H1 (cell line): ENCODE results near the gene COL4A1. TPM values are rescaled to one million over a fixed set of nuclear protein-coding genes. Genes with fewer than 3 reads are reported as not detected.

Experiments used
- CTCF ChIA-PET: fragments of 300-600 bp; sonication (Branson Sonifier 250); formaldehyde crosslinking; loops from one replicate; lab custom pipeline; 2021; ENCODE audit not compliant: partially characterized antibody; lab: Charles Lee
- POLR2A ChIA-PET: fragments of 300-600 bp; sonication (Branson Sonifier 250); formaldehyde crosslinking; loops from one replicate; lab custom pipeline; 2021; ENCODE audit warnings: inconsistent platforms; ENCODE audit not compliant: partially characterized antibody; lab: Charles Lee
- DNase-seq, 2 experiments: peaks; one replicate each; pipeline versions ENCODE4 v3.0.0 to v3.0.0-alpha.2; 2010 to 2022; ENCODE audit warnings: low spot score in 2 of 2, low read depth in 1 of 2, mixed read lengths in 1 of 2
- FAIRE-seq: peaks from 2 replicates; lab custom pipeline; 2011; peaks lifted over from hg19 to GRCh38; lab: Jason Lieb, UNC
- H2AFZ ChIP-seq: 2 replicates; pipeline ENCODE4 v1.8.1; 2012; ENCODE audit warnings: low read length, inconsistent platforms
- H2AK5ac ChIP-seq: 2 replicates; pipeline ENCODE4 v1.6.1; 2013; ENCODE audit warnings: low read depth, low read length
- H2BK120ac ChIP-seq: replicated peaks from 2 replicates; pipeline ENCODE3; 2013; ENCODE audit warnings: low read depth, low read length, inconsistent platforms
- H2BK12ac ChIP-seq: 2 replicates; pipeline ENCODE4 v1.6.1; 2013; ENCODE audit warnings: low read depth, low read length
- H2BK15ac ChIP-seq: 2 replicates; pipeline ENCODE4 v1.6.1; 2013; ENCODE audit warnings: low read length
- H2BK20ac ChIP-seq: 2 replicates; pipeline ENCODE4 v1.6.1; 2013; ENCODE audit warnings: low read length
- H2BK5ac ChIP-seq: 2 replicates; pipeline ENCODE4 v1.6.1; 2013; ENCODE audit warnings: low read depth, low read length
- H3K14ac ChIP-seq: 2 replicates; pipeline ENCODE4 v1.6.1; 2013; ENCODE audit warnings: inconsistent platforms; ENCODE audit not compliant: insufficient read length
- H3K18ac ChIP-seq: 2 replicates; pipeline ENCODE4 v1.6.1; 2013; ENCODE audit warnings: low read length; ENCODE audit errors: extremely low read depth
- H3K23ac ChIP-seq: 2 replicates; pipeline ENCODE4 v1.6.1; 2013; ENCODE audit warnings: inconsistent platforms; ENCODE audit not compliant: insufficient read length
- H3K23me2 ChIP-seq: 2 replicates; pipeline ENCODE4 v1.6.1; 2013; ENCODE audit warnings: low read depth, low read length
- H3K27ac ChIP-seq: 2 replicates; pipeline ENCODE4 v1.6.1; 2011; ENCODE audit warnings: low read depth, low read length, inconsistent platforms
- H3K27me3 ChIP-seq, 4 experiments: replicated peaks in 1 of 4; 1 replicate in 1 of 4; 2 replicates in 3 of 4; pipeline versions ENCODE4 v1.6.1 to v1.8.1; 2011 to 2013; ENCODE audit warnings: low read length in 3 of 4, mild to moderate bottlenecking in 3 of 4, inconsistent platforms in 2 of 4, mixed read lengths in 2 of 4, moderate library complexity in 1 of 4; ENCODE audit not compliant: control insufficient read depth in 3 of 4, insufficient read depth in 3 of 4; ENCODE audit errors: extremely low read depth in 1 of 4
- H3K36me3 ChIP-seq, 4 experiments: 2 replicates each; pipeline versions ENCODE4 v1.6.1 to v1.8.1; 2011 to 2013; ENCODE audit warnings: mild to moderate bottlenecking in 4 of 4, low read length in 3 of 4, moderate library complexity in 2 of 4, control low read depth in 1 of 4, inconsistent platforms in 1 of 4; ENCODE audit not compliant: insufficient read depth in 4 of 4, control insufficient read depth in 2 of 4
- H3K4ac ChIP-seq: replicated peaks from 2 replicates; pipeline ENCODE3; 2013; ENCODE audit warnings: low read length, low read depth, mixed read lengths, inconsistent platforms; ENCODE audit not compliant: insufficient read length
- H3K4me1 ChIP-seq, 4 experiments: replicated peaks in 1 of 4; 1 replicate in 1 of 4; 2 replicates in 3 of 4; pipeline versions ENCODE4 v1.6.1 to v1.8.1; 2011 to 2013; ENCODE audit warnings: low read length in 3 of 4, inconsistent platforms in 2 of 4, mixed read lengths in 1 of 4; ENCODE audit not compliant: insufficient read depth in 4 of 4, control insufficient read depth in 3 of 4
- H3K4me2 ChIP-seq, 2 experiments: 2 replicates each; pipeline versions ENCODE4 v1.6.1 to v1.8.1; 2011 to 2013; ENCODE audit warnings: low read depth in 2 of 2, low read length in 2 of 2, control low read depth in 1 of 2, inconsistent platforms in 1 of 2, mild to moderate bottlenecking in 1 of 2; ENCODE audit not compliant: insufficient read depth in 1 of 2
- H3K4me3 ChIP-seq, 4 experiments: fragments of 200-600, 300-600 bp in 1 of 4; sonication (generic), shearing (Covaris generic), sonication (Bioruptor Twin) in 1 of 4; 2 replicates each; pipeline versions ENCODE4 v1.5.1 to v1.8.1; 2011 to 2016; ENCODE audit warnings: low read length in 4 of 4, low read depth in 3 of 4, control low read depth in 2 of 4, inconsistent platforms in 2 of 4, mild to moderate bottlenecking in 2 of 4, mixed read lengths in 1 of 4, moderate library complexity in 1 of 4; ENCODE audit not compliant: insufficient read depth in 2 of 4; ENCODE audit errors: extremely low read depth in 1 of 4
- H3K56ac ChIP-seq: replicated peaks from 2 replicates; pipeline ENCODE3; 2013; ENCODE audit warnings: low read depth, mild to moderate bottlenecking, mixed read lengths, low read length, inconsistent platforms; ENCODE audit not compliant: insufficient read length
- H3K79me1 ChIP-seq: 2 replicates; pipeline ENCODE4 v1.6.1; 2013; ENCODE audit warnings: low read depth, low read length, control low read depth
- H3K79me2 ChIP-seq, 2 experiments: 2 replicates each; pipeline versions ENCODE4 v1.6.1 to v1.8.1; 2012 to 2013; ENCODE audit warnings: low read length in 2 of 2, mild to moderate bottlenecking in 2 of 2, inconsistent platforms in 1 of 2; ENCODE audit not compliant: insufficient read depth in 2 of 2, control insufficient read depth in 1 of 2
- H3K9ac ChIP-seq, 4 experiments: replicated peaks in 1 of 4; 1 replicate in 1 of 4; 2 replicates in 3 of 4; pipeline versions ENCODE4 v1.6.1 to v1.8.1; 2011 to 2013; ENCODE audit warnings: low read depth in 3 of 4, low read length in 3 of 4, control low read depth in 2 of 4, mild to moderate bottlenecking in 2 of 4, moderate library complexity in 2 of 4, inconsistent platforms in 1 of 4; ENCODE audit errors: extremely low read depth in 1 of 4
- H3K9me3 ChIP-seq, 2 experiments: 2 replicates each; pipeline versions ENCODE4 v1.6.1 to v1.8.1; 2012 to 2013; ENCODE audit warnings: mild to moderate bottlenecking in 2 of 2, moderate library complexity in 2 of 2, control low read depth in 1 of 2, inconsistent platforms in 1 of 2, low read depth in 1 of 2, low read length in 1 of 2, mixed read lengths in 1 of 2; ENCODE audit not compliant: insufficient read depth in 2 of 2
- H4K20me1 ChIP-seq, 2 experiments: replicated peaks in 1 of 2; 2 replicates each; pipeline versions ENCODE3 to v1.8.1; 2011 to 2013; ENCODE audit warnings: inconsistent platforms in 2 of 2, low read length in 2 of 2, mild to moderate bottlenecking in 1 of 2; ENCODE audit not compliant: insufficient read depth in 2 of 2, control insufficient read depth in 1 of 2
- H4K5ac ChIP-seq: 2 replicates; pipeline ENCODE4 v1.6.1; 2013; ENCODE audit warnings: low read length, low read depth, mixed read lengths, inconsistent platforms; ENCODE audit not compliant: insufficient read length
- H4K8ac ChIP-seq: 2 replicates; pipeline ENCODE4 v1.8.0; 2013; ENCODE audit warnings: mild to moderate bottlenecking, moderate library complexity, low read length, inconsistent platforms; ENCODE audit not compliant: insufficient read depth; ENCODE audit errors: extremely low read depth
- H4K91ac ChIP-seq: replicated peaks from 2 replicates; pipeline ENCODE3; 2013; ENCODE audit warnings: low read length, mixed read lengths, inconsistent platforms; ENCODE audit not compliant: insufficient read length
- CHD2 ChIP-seq: IDR thresholded peaks from 2 replicates; pipeline ENCODE4 v1.6.1; 2012; ENCODE audit warnings: low read length, improper control_type of control experiment
- TBP ChIP-seq: IDR thresholded peaks from 2 replicates; pipeline ENCODE4 v1.6.1; 2011; ENCODE audit warnings: low read depth, low read length, improper control_type of control experiment
- WGBS, 2 experiments: shearing (Covaris generic) in 1 of 2; methylation state at CpG; one replicate each; pipeline versions ENCODE4 v1.1.6 to v1.1.7; 2013 to 2015; ENCODE audit warnings: low lambda C conversion rate in 2 of 2, mixed read lengths in 2 of 2, inconsistent platforms in 1 of 2, low coverage in 1 of 2, missing lambda C conversion rate in 1 of 2; ENCODE audit not compliant: insufficient replicate concordance in 2 of 2, insufficient coverage in 1 of 2, insufficient read length in 1 of 2; ENCODE audit errors: extremely low coverage in 1 of 2, missing lambda C conversion rate in 1 of 2; 5-methylcytosine and 5-hydroxymethylcytosine counted together
- polyA plus RNA-seq, 7 experiments: library from polyadenylated mRNA; depleted of rRNA in 3 of 7; stranded (reverse) in 5 of 7; unstranded in 2 of 7; fragments of >200 nt in 5 of 7; fragments of 200-250 nt in 2 of 7; gene quantifications; 1 replicate in 5 of 7; 2 replicates in 1 of 7; 4 replicates in 1 of 7; pipeline versions ENCODE4 v1.2.1 to v1.2.3, GENCODE V29; 2011 to 2013; ENCODE audit warnings: missing spikeins in 2 of 7, mixed read lengths in 2 of 7
- total RNA-seq: library from RNA; stranded (reverse); fragmentation: NEBNext Ultra II Directional; extraction: Animal tissue kit (Norgen Biotek cat#: 25700); gene quantifications from 2 replicates; pipeline ENCODE4 v1.2.1, GENCODE V29; 2021

COL4A1 gene
- total and polyA plus RNA-seq, 2 of the 8 experiments (the other 6 are each of a cell fraction or from before 2014, with no cell fraction given), result 30.7 to 82.0 TPM

GRCh38 chr13:110245416-110245899, 61.5 kb downstream of the COL4A1 start:
- no peak overlapping the region for H2BK5ac ChIP-seq
- no peak overlapping the region for H3K27ac ChIP-seq
- no peaks in the 10 kb centered on the region for H3K36me3 ChIP-seq
- no peak for TF ChIP-seq CHD2
- TF ChIP-seq TBP, result no peak
- TF ChIP-seq, all 59 proteins: peak for 0
- Histone ChIP-seq H3K9ac (no peak overlapping the region), H2AFZ (no peak overlapping the region), H3K9me3 (no peaks in the 10 kb centered on the region), H2BK12ac (no peak overlapping the region), H3K4me2 (no peak overlapping the region), H4K20me1 (peaks cover 1 to 3% of the 10 kb centered on the region in 2 experiments), H3K14ac (no peak overlapping the region), H2BK15ac (no peak overlapping the region), H3K27me3 (no peaks in the 10 kb centered on the region), H2BK20ac (no peak overlapping the region), H2AK5ac (no peak overlapping the region), H3K23ac (no peak overlapping the region), H3K4me1 (peaks cover 0 to 14% (median 2%) of the 10 kb centered on the region in 4 experiments; a peak in 5 of 7 replicates), H3K18ac (no peak overlapping the region), H3K4me3 (no peak overlapping the region), H4K5ac (no peak overlapping the region), H2BK120ac (no peak overlapping the region), H3K79me2 (no peaks in the 10 kb centered on the region), H3K4ac (no peak overlapping the region), H4K8ac (no peak overlapping the region), H3K79me1 (no peaks in the 10 kb centered on the region; the same call in 1 of the 2 replicates), H3K56ac (no peak overlapping the region), H3K23me2 (no peaks in the 10 kb centered on the region), H4K91ac (no peak overlapping the region)
- DNase-seq, result peak in 1 of 2 experiments; percentile 43
- POLR2A ChIA-PET, result interaction anchor here (1.7 kb wide), 1 partner anchor 63 kb away, joined by 3 read pairs; no protein-coding TSS in a partner anchor
- FAIRE-seq, result no peak
- CTCF ChIA-PET, result interaction anchor here (1.1 to 7.7 kb wide), 8 partner anchors 7 to 166 kb away, joined by 3 to 29 read pairs (median 4); no protein-coding TSS in a partner anchor
- WGBS, 2 experiments, result 95% methylated on average over 7 of the region's 7 CpGs; no CpG with 5 or more reads in 1 of the 2 experiments
